IMR-90 (cell line): ENCODE measurements around the gene GMCL1. TPM values are rescaled to one million over a fixed set of nuclear protein-coding genes. Genes with fewer than 3 reads are reported as not detected.

ENCODE experiments used
- ATAC-seq: fragments of 200-7000 bp; cut with Tn5 transposase; 2 replicates; pipeline ENCODE4 v1.9.1; 2020; ENCODE audit warnings: low read depth, mild to moderate bottlenecking, moderate library complexity
- BruUV-seq: library from RNA; stranded (reverse); fragments of 400-500 nt; replicated peaks from 2 replicates; lab custom pipeline; 2021; lab: Mats Ljungman, UMichigan
- CTCF ChIA-PET: fragments of 300-600 bp; formaldehyde crosslinking; extraction: SDS; loops from one replicate; lab custom pipeline; 2021; ENCODE audit warnings: antibody characterized with exemption; lab: Yijun Ruan, JAX
- POLR2A ChIA-PET: fragments of 300-600 bp; sonication (Branson Sonifier 250); formaldehyde crosslinking; loops from one replicate; lab custom pipeline; 2022; ENCODE audit warnings: antibody characterized with exemption; ENCODE audit not compliant: unreplicated experiment; lab: Charles Lee
- DNase-seq: peaks from one replicate; pipeline ENCODE4 v3.0.0; 2013
- H2AFZ ChIP-seq: replicated peaks from 2 replicates; pipeline ENCODE3; 2013; ENCODE audit warnings: low read length, mild to moderate bottlenecking; ENCODE audit not compliant: poor library complexity
- H2AK5ac ChIP-seq: 2 replicates; pipeline ENCODE4 v1.6.1; 2013; ENCODE audit warnings: low read depth, low read length, inconsistent platforms
- H2AK9ac ChIP-seq: replicated peaks from 2 replicates; pipeline ENCODE3; 2013; ENCODE audit warnings: mild to moderate bottlenecking, low read depth, low read length, moderate library complexity; ENCODE audit not compliant: poor library complexity
- H2BK120ac ChIP-seq: 2 replicates; pipeline ENCODE4 v1.6.1; 2013; ENCODE audit warnings: low read depth, low read length, inconsistent platforms
- H2BK15ac ChIP-seq: 3 replicates; pipeline ENCODE4 v1.6.1; 2013; ENCODE audit warnings: low read depth, low read length, inconsistent platforms
- H2BK20ac ChIP-seq: 2 replicates; pipeline ENCODE4 v1.6.1; 2013; ENCODE audit warnings: low read depth, mild to moderate bottlenecking, inconsistent platforms, low read length, moderate library complexity
- H2BK5ac ChIP-seq: 2 replicates; pipeline ENCODE4 v1.6.1; 2013; ENCODE audit warnings: mild to moderate bottlenecking, low read depth, low read length, inconsistent platforms; ENCODE audit not compliant: poor library complexity, severe bottlenecking
- H3K14ac ChIP-seq: replicated peaks from 2 replicates; pipeline ENCODE4 v1.6.1; 2013; ENCODE audit warnings: low read depth, low read length, inconsistent platforms
- H3K18ac ChIP-seq: 2 replicates; pipeline ENCODE4 v1.6.1; 2013; ENCODE audit warnings: low read depth, low read length, control low read depth
- H3K23ac ChIP-seq: 2 replicates; pipeline ENCODE4 v1.6.1; 2013; ENCODE audit warnings: low read depth, low read length, inconsistent platforms
- H3K27ac ChIP-seq: 2 replicates; pipeline ENCODE4 v1.5.1; 2013; ENCODE audit warnings: mild to moderate bottlenecking, control low read depth, low read length; ENCODE audit not compliant: insufficient read depth
- H3K27me3 ChIP-seq: 2 replicates; pipeline ENCODE4 v1.6.1; 2013; ENCODE audit warnings: low read length; ENCODE audit not compliant: control insufficient read depth, insufficient read depth
- H3K36me3 ChIP-seq: 2 replicates; pipeline ENCODE4 v1.6.1; 2013; ENCODE audit warnings: low read length, mixed read lengths; ENCODE audit not compliant: control insufficient read depth, insufficient read depth
- H3K4ac ChIP-seq: 2 replicates; pipeline ENCODE4 v1.6.1; 2013; ENCODE audit warnings: low read depth, low read length, inconsistent platforms
- H3K4me1 ChIP-seq: 2 replicates; pipeline ENCODE4 v1.6.1; 2013; ENCODE audit warnings: low read length, mixed read lengths; ENCODE audit not compliant: control insufficient read depth, insufficient read depth
- H3K4me2 ChIP-seq: 2 replicates; pipeline ENCODE4 v1.6.1; 2013; ENCODE audit warnings: low read depth, mild to moderate bottlenecking, control low read depth, low read length, moderate library complexity
- H3K4me3 ChIP-seq: 2 replicates; pipeline ENCODE4 v1.5.1; 2013; ENCODE audit warnings: low read depth, mild to moderate bottlenecking, control low read depth, low read length, moderate library complexity; ENCODE audit not compliant: insufficient read depth
- H3K56ac ChIP-seq: 2 replicates; pipeline ENCODE4 v1.6.1; 2013; ENCODE audit warnings: low read length, inconsistent platforms; ENCODE audit not compliant: insufficient read depth; ENCODE audit errors: extremely low read depth
- H3K79me1 ChIP-seq, 2 experiments: 2 replicates each; pipeline ENCODE4 v1.6.1; 2013; ENCODE audit warnings: low read length in 2 of 2, inconsistent platforms in 1 of 2, low read depth in 1 of 2
- H3K9ac ChIP-seq: 2 replicates; pipeline ENCODE4 v1.6.1; 2013; ENCODE audit warnings: low read depth, low read length, control low read depth
- H3K9me1 ChIP-seq: 2 replicates; pipeline ENCODE4 v1.6.1; 2013; ENCODE audit warnings: low read length, inconsistent platforms; ENCODE audit not compliant: insufficient read depth
- H3K9me3 ChIP-seq: 2 replicates; pipeline ENCODE4 v1.6.1; 2013; ENCODE audit warnings: low read length; ENCODE audit not compliant: control insufficient read depth, insufficient read depth
- H4K20me1 ChIP-seq: 2 replicates; pipeline ENCODE4 v1.6.1; 2013; ENCODE audit warnings: low read length, inconsistent platforms; ENCODE audit not compliant: insufficient read depth
- H4K5ac ChIP-seq: 2 replicates; pipeline ENCODE4 v1.6.1; 2013; ENCODE audit warnings: mild to moderate bottlenecking, low read depth, low read length, control low read depth
- H4K8ac ChIP-seq, 2 experiments: 2 replicates each; pipeline ENCODE4 v1.6.1; 2013; ENCODE audit warnings: low read depth in 2 of 2, low read length in 2 of 2, control low read depth in 1 of 2, inconsistent platforms in 1 of 2
- H4K91ac ChIP-seq: 2 replicates; pipeline ENCODE4 v1.6.1; 2013; ENCODE audit warnings: low read depth, low read length, inconsistent platforms; ENCODE audit not compliant: insufficient read depth
- BHLHE40 ChIP-seq: fragments of 150-350 bp; IDR thresholded peaks from 2 replicates; pipeline ENCODE4 v1.6.1; 2016; ENCODE audit warnings: mild to moderate bottlenecking, low read depth, low read length
- CHD1 ChIP-seq: IDR thresholded peaks from 2 replicates; pipeline ENCODE4 v1.6.1; 2012; ENCODE audit warnings: low read depth, low read length, improper control_type of control experiment
- FOS ChIP-seq: fragments of 150-350 bp; IDR thresholded peaks from 2 replicates; pipeline ENCODE4 v1.6.1; 2016; ENCODE audit warnings: low read depth, low read length
- MAFK ChIP-seq: IDR thresholded peaks from 2 replicates; pipeline ENCODE4 v1.6.1; 2012; ENCODE audit warnings: low read depth, low read length, improper control_type of control experiment
- MXI1 ChIP-seq: IDR thresholded peaks from 2 replicates; pipeline ENCODE4 v1.6.1; 2012; ENCODE audit warnings: low read depth, mild to moderate bottlenecking, low read length, moderate library complexity, borderline replicate concordance
- NFE2L2 ChIP-seq: fragments of 150-350 bp; IDR thresholded peaks from 2 replicates; pipeline ENCODE4 v1.6.1; 2016; ENCODE audit warnings: low read depth, mild to moderate bottlenecking, low read length
- POLR2A ChIP-seq: IDR thresholded peaks from 2 replicates; pipeline ENCODE4 v1.6.1; 2012; ENCODE audit warnings: mild to moderate bottlenecking, low read depth, low read length
- RFX5 ChIP-seq: IDR thresholded peaks from 2 replicates; pipeline ENCODE4 v1.8.0; 2012; ENCODE audit warnings: low read depth, mild to moderate bottlenecking, low read length, moderate library complexity
- SMC3 ChIP-seq: fragments of 150-350 bp; IDR thresholded peaks from 2 replicates; pipeline ENCODE4 v1.6.1; 2016; ENCODE audit warnings: low read depth, mild to moderate bottlenecking, antibody characterized with exemption, low read length, moderate library complexity
- WGBS, 2 experiments: methylation state at CpG; one replicate each; pipeline versions ENCODE4 v1.1.5 to v1.1.7; 2013; ENCODE audit warnings: missing lambda C conversion rate in 2 of 2; ENCODE audit not compliant: insufficient read length in 1 of 2; ENCODE audit errors: extremely low coverage in 2 of 2; 5-methylcytosine and 5-hydroxymethylcytosine counted together
- dilution Hi-C: fragments of 300-500 bp; cut with HindIII; formaldehyde crosslinking; loops from one replicate; pipeline ENCODE4 v1.14.3; 2018; ENCODE audit warnings: low sequenced_read_pairs; ENCODE audit not compliant: unreplicated experiment
- in situ Hi-C: fragments of 300-500 bp; cut with MboI; formaldehyde crosslinking; loops from 3 replicates; pipeline ENCODE4 v1.14.3; 2019; ENCODE audit warnings: low sequenced_read_pairs, inconsistent platforms, mixed read lengths
- intact Hi-C: fragments of 100-400 bp; cut with micrococcal nuclease; formaldehyde crosslinking; loops from 2 replicates; pipeline ENCODE4 v1.10.0; 2022
- polyA plus RNA-seq, 3 experiments: library from polyadenylated mRNA; depleted of rRNA; stranded (reverse); fragments of >200 nt; gene quantifications; 2 replicates each; pipeline ENCODE4 v1.2.3, GENCODE V29; 2012; ENCODE audit warnings: low replicate concordance in 1 of 3
- total RNA-seq: library from RNA; depleted of rRNA; stranded (reverse); fragments of >200 nt; gene quantifications from 2 replicates; pipeline ENCODE4 v1.2.3, GENCODE V29; 2012
- TF ChIP-seq, protein P1 (sequence below): conservative IDR thresholded peaks from 2 replicates; pipeline ENCODE4 v1.5.1; 2012; ENCODE audit warnings: mild to moderate bottlenecking, low read depth, low read length, improper control_type of control experiment

Gene GMCL1
- total and polyA plus RNA-seq, 2 of the 4 experiments (the other 2 are of a cell fraction) = 2.8 to 3.4 TPM

DNA sequence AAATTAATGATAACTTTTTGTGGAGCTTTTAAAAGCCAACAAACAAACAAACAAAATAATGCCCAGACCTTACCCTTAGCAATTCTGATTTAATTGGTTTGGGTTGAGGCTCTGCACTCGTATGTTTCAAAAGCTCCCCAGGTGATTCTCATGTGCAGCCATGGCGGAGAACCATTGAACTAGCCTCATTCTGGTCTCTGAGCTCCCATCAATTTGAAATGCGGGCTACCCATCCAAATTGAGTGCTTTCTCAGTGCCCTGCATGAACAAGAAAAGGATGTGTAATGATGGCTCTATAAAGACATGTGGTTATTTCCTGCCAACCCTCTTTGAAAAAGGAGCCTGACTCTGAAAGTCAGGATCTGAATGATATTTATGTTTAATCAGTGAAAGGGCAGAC, 93.7 kb downstream of the GMCL1 start:
- in situ Hi-C loops (loop anchor here (25.0 kb wide), 1 partner anchor 314 kb away; the partner anchor contains the start of gene TIA1), dilution Hi-C loops (no loop called here), intact Hi-C loops (no loop called here)
- H3K4me2 ChIP-seq = no peak overlapping the region
- H2BK15ac ChIP-seq = no peak overlapping the region
- H3K23ac ChIP-seq = no peak overlapping the region
- H4K5ac ChIP-seq = no peak overlapping the region
- no peak overlapping the region for H3K14ac ChIP-seq
- no peak for ATAC-seq
- H3K9me1 ChIP-seq = no peaks in the 10 kb centered on the region
- H3K36me3 ChIP-seq = peaks cover 6% of the 10 kb centered on the region
- H4K8ac ChIP-seq = no peak overlapping the region
- no peak overlapping the region for H3K56ac ChIP-seq
- TF ChIP-seq CHD1 (no peak), RFX5 (no peak), SMC3 (no peak), BHLHE40 (no peak), NFE2L2 (no peak), POLR2A (no peak), FOS (no peak), MAFK (no peak), MXI1 (no peak)
- TF ChIP-seq, protein P1, sequence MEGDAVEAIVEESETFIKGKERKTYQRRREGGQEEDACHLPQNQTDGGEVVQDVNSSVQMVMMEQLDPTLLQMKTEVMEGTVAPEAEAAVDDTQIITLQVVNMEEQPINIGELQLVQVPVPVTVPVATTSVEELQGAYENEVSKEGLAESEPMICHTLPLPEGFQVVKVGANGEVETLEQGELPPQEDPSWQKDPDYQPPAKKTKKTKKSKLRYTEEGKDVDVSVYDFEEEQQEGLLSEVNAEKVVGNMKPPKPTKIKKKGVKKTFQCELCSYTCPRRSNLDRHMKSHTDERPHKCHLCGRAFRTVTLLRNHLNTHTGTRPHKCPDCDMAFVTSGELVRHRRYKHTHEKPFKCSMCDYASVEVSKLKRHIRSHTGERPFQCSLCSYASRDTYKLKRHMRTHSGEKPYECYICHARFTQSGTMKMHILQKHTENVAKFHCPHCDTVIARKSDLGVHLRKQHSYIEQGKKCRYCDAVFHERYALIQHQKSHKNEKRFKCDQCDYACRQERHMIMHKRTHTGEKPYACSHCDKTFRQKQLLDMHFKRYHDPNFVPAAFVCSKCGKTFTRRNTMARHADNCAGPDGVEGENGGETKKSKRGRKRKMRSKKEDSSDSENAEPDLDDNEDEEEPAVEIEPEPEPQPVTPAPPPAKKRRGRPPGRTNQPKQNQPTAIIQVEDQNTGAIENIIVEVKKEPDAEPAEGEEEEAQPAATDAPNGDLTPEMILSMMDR = no peak
- H3K9me3 ChIP-seq = no peaks in the 10 kb centered on the region
- peaks cover 8 to 16% of the 10 kb centered on the region in 2 experiments; a peak in 2 of 4 replicates for H3K79me1 ChIP-seq
- DNase-seq = no peak
- no peak overlapping the region for H2BK20ac ChIP-seq
- no peaks in the 10 kb centered on the region; the same call in 1 of the 2 replicates for H3K4me1 ChIP-seq
- H2AK5ac ChIP-seq = no peak overlapping the region
- no peak overlapping the region for H4K91ac ChIP-seq
- H3K27ac ChIP-seq = no peak overlapping the region
- H2AFZ ChIP-seq = no peak overlapping the region
- no peak overlapping the region for H2BK5ac ChIP-seq
- ChIA-PET POLR2A (no interaction called here), CTCF (interaction anchor here (0.9 to 1.6 kb wide), 2 partner anchors 148 to 220 kb away, joined by 3 read pairs; no protein-coding TSS in a partner anchor)
- H3K18ac ChIP-seq = no peak overlapping the region
- no TSS peak for BruUV-seq
- no peak overlapping the region for H3K9ac ChIP-seq
- no peaks in the 10 kb centered on the region for H4K20me1 ChIP-seq
- 90% methylated on average over 3 of the region's 3 CpGs; no CpG with 5 or more reads in 1 of the 2 experiments for WGBS, 2 experiments
- no peak overlapping the region for H2BK120ac ChIP-seq
- H3K27me3 ChIP-seq = no peaks in the 10 kb centered on the region
- no peak overlapping the region for H3K4me3 ChIP-seq
- H2AK9ac ChIP-seq = no peak overlapping the region
- H3K4ac ChIP-seq = no peak overlapping the region
